Amniotic stem cell (primary cell): ENCODE results near the gene NEK11.

ENCODE experiments used
- DNase-seq: peaks from one replicate; lab custom pipeline; 2025; lab: John Stamatoyannopoulos, UW

NEK11 gene, protein sequence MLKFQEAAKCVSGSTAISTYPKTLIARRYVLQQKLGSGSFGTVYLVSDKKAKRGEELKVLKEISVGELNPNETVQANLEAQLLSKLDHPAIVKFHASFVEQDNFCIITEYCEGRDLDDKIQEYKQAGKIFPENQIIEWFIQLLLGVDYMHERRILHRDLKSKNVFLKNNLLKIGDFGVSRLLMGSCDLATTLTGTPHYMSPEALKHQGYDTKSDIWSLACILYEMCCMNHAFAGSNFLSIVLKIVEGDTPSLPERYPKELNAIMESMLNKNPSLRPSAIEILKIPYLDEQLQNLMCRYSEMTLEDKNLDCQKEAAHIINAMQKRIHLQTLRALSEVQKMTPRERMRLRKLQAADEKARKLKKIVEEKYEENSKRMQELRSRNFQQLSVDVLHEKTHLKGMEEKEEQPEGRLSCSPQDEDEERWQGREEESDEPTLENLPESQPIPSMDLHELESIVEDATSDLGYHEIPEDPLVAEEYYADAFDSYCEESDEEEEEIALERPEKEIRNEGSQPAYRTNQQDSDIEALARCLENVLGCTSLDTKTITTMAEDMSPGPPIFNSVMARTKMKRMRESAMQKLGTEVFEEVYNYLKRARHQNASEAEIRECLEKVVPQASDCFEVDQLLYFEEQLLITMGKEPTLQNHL

GRCh38 chr3:131026321-131027151 lies at the start of gene NEK11, which contains the start of gene ASTE1:
TSS of gene NEK11 (plus strand) at chr3:131026877. CDS start at chr3:131029709, 2,832 bp downstream.
TSS of gene ASTE1 (minus strand) at chr3:131026825. CDS start at chr3:131025306, 1,519 bp downstream.
- peak; percentile 72 for DNase-seq

GRCh38 chr3:130979117-130979516 lies 47.6 kb upstream of the NEK11 start:
- no peak for DNase-seq

GRCh38 chr3:130981469-130981868 lies 45.2 kb upstream of the NEK11 start:
- DNase-seq: no peak

DNA sequence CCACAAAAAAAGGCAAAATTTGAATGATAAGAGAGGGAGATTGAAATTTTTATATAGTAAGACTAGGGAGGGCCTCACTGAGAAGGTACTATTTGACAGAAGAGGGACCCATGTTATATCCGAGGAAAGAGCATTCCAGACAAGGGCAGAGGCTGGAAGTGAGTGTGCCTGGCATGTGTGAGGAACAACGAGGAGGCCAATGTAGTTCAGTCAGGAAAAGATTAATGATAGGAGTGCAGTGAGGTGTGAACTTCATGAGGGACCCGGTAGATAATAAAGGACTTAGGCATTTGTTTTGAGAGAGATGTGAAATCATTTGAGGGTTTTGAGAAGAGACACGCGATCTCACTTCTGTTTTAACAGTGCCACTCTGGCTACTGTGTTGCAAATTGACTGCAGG lies 36.4 kb upstream of the NEK11 start:
- DNase-seq: no peak

DNA sequence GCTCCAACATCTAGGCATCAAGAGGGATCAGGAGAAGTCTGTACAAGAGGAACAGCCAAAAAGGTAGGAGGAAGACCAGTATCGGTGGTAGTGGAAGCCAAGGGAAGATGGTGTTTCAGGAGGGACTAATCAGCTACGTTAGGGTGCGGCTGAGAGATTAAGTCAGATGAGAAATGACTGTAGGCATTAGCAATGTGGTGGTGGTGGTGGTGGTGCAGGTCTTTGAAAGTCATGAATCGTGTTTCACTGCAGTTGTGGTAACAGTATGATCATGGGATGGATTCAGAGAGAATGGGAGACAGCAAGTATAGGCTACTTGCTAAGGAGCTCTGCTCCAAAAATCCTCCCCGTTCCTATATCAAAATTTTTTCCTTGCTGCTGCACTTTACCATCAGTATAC lies 35.6 kb upstream of the NEK11 start:
- no peak for DNase-seq

- DNase-seq: no peak
Measured at GRCh38 chr3:130992344-130992743, 34.3 kb upstream of the NEK11 start.

DNA sequence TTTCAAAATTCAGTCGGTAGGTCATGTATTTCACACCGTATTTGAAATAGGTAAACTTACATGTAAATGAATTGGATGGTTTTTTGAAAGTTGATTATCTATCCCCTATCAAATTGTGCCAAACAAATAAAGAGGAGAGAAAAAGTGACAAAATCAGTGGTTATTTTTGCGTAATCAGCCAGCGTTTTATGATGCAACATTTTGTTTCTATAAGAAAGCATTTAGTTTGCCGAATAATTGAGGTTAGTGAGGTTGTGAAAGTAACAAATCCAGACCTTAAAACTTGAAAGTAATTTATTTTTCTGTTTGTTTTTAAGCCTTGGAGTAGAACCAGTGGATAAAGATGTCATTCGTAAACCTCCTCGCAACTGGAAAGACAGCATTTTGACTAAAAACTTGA lies 29.4 kb upstream of the NEK11 start:
- no peak for DNase-seq

GRCh38 chr3:131001071-131001470 lies 25.6 kb upstream of the NEK11 start:
- DNase-seq: no peak

GRCh38 chr3:131004603-131005002 lies 22.1 kb upstream of the NEK11 start:
- DNase-seq: no peak

- no peak for DNase-seq
Measured at GRCh38 chr3:131007256-131007655, 19.4 kb upstream of the NEK11 start.

- no peak for DNase-seq
Measured at GRCh38 chr3:131007782-131008181, 18.9 kb upstream of the NEK11 start.

GRCh38 chr3:131008326-131008725 lies 18.4 kb upstream of the NEK11 start:
- DNase-seq: no peak

DNA sequence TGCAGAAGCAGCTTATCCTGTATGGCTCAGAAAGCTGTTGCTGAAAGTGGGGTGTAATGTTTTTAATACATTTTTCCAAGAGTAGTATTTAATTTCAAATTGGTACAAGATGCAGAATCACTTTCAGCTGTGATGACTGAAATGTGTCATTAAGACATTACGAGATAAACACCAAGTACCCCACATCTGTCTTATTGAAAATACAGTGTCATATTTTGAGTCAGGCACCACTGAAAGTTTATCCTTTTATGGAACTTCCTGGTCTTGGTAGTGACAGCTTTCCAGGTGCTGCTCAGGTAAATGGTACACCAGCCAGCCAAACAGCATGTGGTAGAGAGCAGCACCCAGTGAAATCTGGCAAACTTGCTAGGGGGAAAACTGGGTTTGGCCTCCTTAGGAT lies 17.0 kb upstream of the NEK11 start:
- DNase-seq: no peak

- no peak for DNase-seq
Measured at GRCh38 chr3:131018970-131019369, 7.7 kb upstream of the NEK11 start.

- no peak for DNase-seq
Measured at GRCh38 chr3:131020122-131020693, 6.5 kb upstream of the NEK11 start.

GRCh38 chr3:131025539-131025938 lies 1.1 kb upstream of the NEK11 start:
- no peak for DNase-seq

- DNase-seq: no peak
Measured at GRCh38 chr3:131028844-131029243, 2.2 kb downstream of the NEK11 start.

DNA sequence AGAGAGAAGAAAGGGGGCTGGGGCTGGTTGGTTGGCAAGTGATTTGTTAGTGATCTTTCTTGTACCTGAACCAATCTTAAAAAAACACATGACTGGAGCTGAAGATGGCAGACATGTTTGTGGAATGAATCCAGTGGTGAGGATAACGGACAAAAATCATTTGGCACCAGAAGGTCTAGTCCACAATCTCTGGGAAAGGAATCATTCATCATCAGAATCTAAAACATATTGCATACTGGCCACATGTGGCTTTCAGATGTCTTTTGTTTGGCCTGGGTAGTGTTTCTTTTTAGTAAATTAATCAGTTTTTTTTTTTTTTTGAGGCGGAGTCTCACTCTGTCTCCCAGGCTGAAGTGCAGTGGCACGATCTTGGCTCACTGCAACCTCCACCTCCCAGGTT lies 5.0 kb downstream of the NEK11 start:
- DNase-seq: no peak

DNA sequence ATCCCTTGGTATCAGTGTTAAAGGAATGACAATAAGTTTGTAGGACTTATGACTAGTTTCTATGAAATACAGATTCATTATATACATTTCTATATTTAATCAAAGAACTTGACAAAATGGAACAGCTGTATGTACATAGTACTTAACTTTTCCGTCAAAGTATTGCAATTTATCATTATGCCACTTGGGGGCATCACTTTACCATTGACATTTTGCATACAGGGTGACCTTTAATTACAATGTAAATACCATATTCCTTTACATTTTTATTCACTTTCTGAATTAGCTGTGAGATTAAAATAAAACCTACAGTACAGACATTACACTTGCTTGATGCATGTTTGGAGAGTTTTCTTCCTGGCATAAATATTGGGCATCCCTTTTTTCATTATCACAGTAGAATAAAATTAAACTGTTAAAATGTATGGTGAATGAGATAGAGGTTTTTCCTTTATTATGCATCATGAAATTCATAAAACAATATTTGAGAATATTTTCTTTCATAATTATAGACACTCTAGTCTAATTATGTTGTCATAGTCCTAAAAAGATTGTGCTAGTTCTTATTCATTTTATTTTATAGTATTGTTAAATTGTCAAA lies 6.9 kb downstream of the NEK11 start:
- DNase-seq: peak; percentile 7

DNA sequence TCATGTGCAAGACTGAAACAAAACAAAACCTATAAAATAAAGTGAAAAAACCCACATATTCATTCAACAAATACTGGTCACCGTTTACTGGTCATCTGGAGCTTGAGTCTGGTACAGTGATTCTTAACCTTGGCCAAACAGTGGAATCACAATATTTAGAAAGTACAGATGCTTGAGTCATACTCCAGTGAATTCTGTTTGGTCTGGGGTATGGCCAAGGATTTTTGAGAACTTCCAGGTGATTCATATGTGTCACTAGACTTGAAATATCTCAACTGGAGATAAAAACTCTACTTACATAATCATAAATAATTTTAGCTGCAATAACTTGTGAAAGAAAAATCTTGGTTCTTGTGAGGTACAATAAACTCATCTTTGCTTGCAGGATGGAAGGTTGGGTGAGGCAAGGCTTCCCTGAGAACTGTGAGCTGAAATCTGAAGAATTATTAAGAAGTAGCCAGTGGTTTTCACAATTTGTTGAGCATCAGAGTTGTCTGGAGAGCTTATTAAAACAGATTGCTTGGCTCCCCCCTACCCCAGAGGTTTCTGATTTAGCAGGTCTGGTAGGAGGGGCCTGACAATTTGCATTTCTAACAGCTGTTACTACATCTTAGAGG lies 9.6 kb downstream of the NEK11 start:
- peak; percentile 10 for DNase-seq

- DNase-seq: no peak
Measured at GRCh38 chr3:131036986-131037385, 10.3 kb downstream of the NEK11 start.
